Spleen (tissue), 11 donors: ENCODE results near the gene MTA2. TPM values are rescaled to one million over a fixed set of nuclear protein-coding genes. Genes with fewer than 3 reads are reported as not detected.

Experiments used
- DNase-seq: peaks from one replicate; pipeline ENCODE4 v3.0.0-alpha.2; 2020
- H3K27ac ChIP-seq, 8 donors: fragments of 200-600 bp; sonication (generic) in 7 of 8; 1 replicate in 4 of 8; 2 replicates in 4 of 8; pipeline versions ENCODE4 v1.5.0 to v1.8.0; 2016 to 2021; ENCODE audit warnings: inconsistent platforms in 4 of 8, mild to moderate bottlenecking in 4 of 8, moderate library complexity in 1 of 8
- H3K27me3 ChIP-seq, 7 donors: fragments of 200-600 bp; sonication (generic) in 6 of 7; replicated peaks in 1 of 7; 1 replicate in 4 of 7; 2 replicates in 3 of 7; pipeline versions ENCODE4 v1.5.0 to v1.8.0; 2016 to 2021; ENCODE audit warnings: inconsistent platforms in 3 of 7, mild to moderate bottlenecking in 1 of 7
- H3K36me3 ChIP-seq, 6 donors: fragments of 200-600 bp; sonication (generic) in 5 of 6; 1 replicate in 4 of 6; 2 replicates in 2 of 6; pipeline versions ENCODE4 v1.5.0 to v1.8.0; 2016 to 2021; ENCODE audit warnings: inconsistent platforms in 2 of 6
- H3K4me1 ChIP-seq, 6 donors: fragments of 200-600 bp; sonication (generic) in 5 of 6; 1 replicate in 3 of 6; 2 replicates in 3 of 6; pipeline versions ENCODE4 v1.5.0 to v1.8.0; 2016 to 2021; ENCODE audit warnings: inconsistent platforms in 3 of 6
- H3K4me3 ChIP-seq, 8 donors: fragments of 200-600 bp; sonication (generic) in 7 of 8; 1 replicate in 4 of 8; 2 replicates in 4 of 8; pipeline versions ENCODE4 v1.5.0 to v1.8.0; 2016 to 2021; ENCODE audit warnings: inconsistent platforms in 4 of 8, mild to moderate bottlenecking in 4 of 8, moderate library complexity in 2 of 8
- H3K9me3 ChIP-seq, 8 donors: fragments of 200-600 bp; sonication (generic) in 7 of 8; 1 replicate in 4 of 8; 2 replicates in 4 of 8; pipeline versions ENCODE4 v1.5.0 to v1.8.0; 2016 to 2021; ENCODE audit warnings: inconsistent platforms in 4 of 8
- POLR2A ChIP-seq, 3 donors: fragments of 450-650 bp; IDR thresholded peaks; one replicate each; pipeline ENCODE4 v1.5.1; 2017; ENCODE audit warnings: antibody characterized with exemption in 3 of 3, mild to moderate bottlenecking in 1 of 3
- POLR2AphosphoS5 ChIP-seq, 3 donors: sonication (generic); formaldehyde crosslinking; IDR thresholded peaks; one replicate each; pipeline ENCODE4 v1.5.1; 2017; ENCODE audit warnings: antibody characterized with exemption in 3 of 3
- WGBS, 5 donors: extraction: QIAGEN DNeasy Blood & Tissue Kit in 3 of 5; methylation state at CpG; one replicate each; pipeline versions ENCODE4 v1.1.5 to v1.1.7; 2013 to 2018; 5-methylcytosine and 5-hydroxymethylcytosine counted together
- intact Hi-C: fragments of 100-400 bp; cut with DNase I; formaldehyde crosslinking; loops from one replicate; pipeline ENCODE4 v1.15.0; 2023; ENCODE audit warnings: low total_unique reads
- polyA plus RNA-seq, 3 donors: library from polyadenylated mRNA; stranded (reverse); fragments of 200-250 nt; gene quantifications; one replicate each; pipeline ENCODE4 v1.2.1, GENCODE V29; 2013
- total RNA-seq, 7 donors: library from RNA; depleted of rRNA in 3 of 7; stranded (reverse); fragments of >200 nt in 3 of 7; fragmentation: NEBNext Ultra II Directional in 4 of 7; extraction: Animal tissue kit (Norgen Biotek cat#: 25700) in 4 of 7; gene quantifications; one replicate each; pipeline versions ENCODE4 v1.1.0 to v1.2.1, GENCODE V29; 2016 to 2021
- TF ChIP-seq, protein P1 (sequence below), 11 experiments: fragments of 200-600 bp in 7 of 11; fragments of 450-650 bp in 4 of 11; sonication (generic) in 4 of 11; IDR thresholded peaks in 8 of 11; conservative IDR thresholded peaks in 3 of 11; 1 replicate in 7 of 11; 2 replicates in 4 of 11; pipeline versions ENCODE4 v1.4.0 to v1.8.0; 2016 to 2021; ENCODE audit warnings: antibody characterized with exemption in 11 of 11, inconsistent platforms in 4 of 11, mild to moderate bottlenecking in 1 of 11
- donor health status: healthy with polysubstance abuse.
- donor health status: DM: no; HTN: no; CAD: no; lungs with moderate emphysema.
- donor health status: DM: no; HTN: no; CAD: no.
- donor health status: Bipolar disorder and iron deficiency.
- donor health status: healthy.
- donor health status: DM: no; HTN: no; CAD: no.
- donor health status: DM: yes; HTN: yes; CAD: no.

The MTA2 gene
- total and polyA plus RNA-seq, 10 donors, result 55.3 to 154 (median 111) TPM

DNA sequence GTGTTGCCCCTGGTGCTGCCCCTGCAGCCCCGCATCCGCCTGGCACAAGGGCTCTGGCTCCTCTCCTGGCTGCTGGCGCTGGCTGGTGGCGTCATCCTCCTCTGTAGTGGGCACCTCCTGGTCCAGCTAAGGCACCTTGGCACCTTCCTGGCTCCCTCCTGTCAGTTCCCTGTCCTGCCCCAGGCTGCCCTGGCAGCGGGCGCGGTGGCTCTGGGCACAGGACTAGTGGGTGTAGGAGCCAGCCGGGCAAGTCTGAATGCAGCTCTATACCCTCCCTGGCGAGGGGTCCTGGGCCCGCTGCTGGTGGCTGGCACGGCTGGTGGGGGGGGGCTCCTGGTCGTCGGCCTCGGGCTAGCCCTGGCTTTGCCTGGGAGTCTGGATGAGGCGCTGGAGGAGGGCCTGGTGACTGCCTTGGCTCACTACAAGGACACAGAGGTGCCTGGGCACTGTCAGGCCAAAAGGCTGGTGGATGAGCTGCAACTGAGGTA lies 11.7 kb upstream of the MTA2 start:
- Histone ChIP-seq H3K4me3 (peak overlapping the region in 6 of 8 donors; percentile 55 to 86 (median 74)), H3K36me3 (peaks cover 0 to 69% (median 35%) of the 10 kb centered on the region in 6 donors), H3K27ac (peak overlapping the region; percentile 95 to 99 (median 98)), H3K9me3 (no peaks in the 10 kb centered on the region), H3K4me1 (peaks cover 16 to 68% (median 47%) of the 10 kb centered on the region in 6 donors), H3K27me3 (no peaks in the 10 kb centered on the region)
- WGBS, 5 donors, result 41 to 73% (median 69%) methylated on average over 5 to 15 of the region's 15 CpGs
- DNase-seq, result no peak
- intact Hi-C loops, result no loop called here
- peak in 2 of 3 donors; percentile 3 to 66 for TF ChIP-seq POLR2AphosphoS5 (IDR thresholded peaks at IDR 0.05)
- TF ChIP-seq, protein P1, sequence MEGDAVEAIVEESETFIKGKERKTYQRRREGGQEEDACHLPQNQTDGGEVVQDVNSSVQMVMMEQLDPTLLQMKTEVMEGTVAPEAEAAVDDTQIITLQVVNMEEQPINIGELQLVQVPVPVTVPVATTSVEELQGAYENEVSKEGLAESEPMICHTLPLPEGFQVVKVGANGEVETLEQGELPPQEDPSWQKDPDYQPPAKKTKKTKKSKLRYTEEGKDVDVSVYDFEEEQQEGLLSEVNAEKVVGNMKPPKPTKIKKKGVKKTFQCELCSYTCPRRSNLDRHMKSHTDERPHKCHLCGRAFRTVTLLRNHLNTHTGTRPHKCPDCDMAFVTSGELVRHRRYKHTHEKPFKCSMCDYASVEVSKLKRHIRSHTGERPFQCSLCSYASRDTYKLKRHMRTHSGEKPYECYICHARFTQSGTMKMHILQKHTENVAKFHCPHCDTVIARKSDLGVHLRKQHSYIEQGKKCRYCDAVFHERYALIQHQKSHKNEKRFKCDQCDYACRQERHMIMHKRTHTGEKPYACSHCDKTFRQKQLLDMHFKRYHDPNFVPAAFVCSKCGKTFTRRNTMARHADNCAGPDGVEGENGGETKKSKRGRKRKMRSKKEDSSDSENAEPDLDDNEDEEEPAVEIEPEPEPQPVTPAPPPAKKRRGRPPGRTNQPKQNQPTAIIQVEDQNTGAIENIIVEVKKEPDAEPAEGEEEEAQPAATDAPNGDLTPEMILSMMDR (IDR thresholded peaks at IDR 0.05 in 8 of 11, conservative IDR thresholded peaks at IDR 0.05 in 3 of 11), result no peak

DNA sequence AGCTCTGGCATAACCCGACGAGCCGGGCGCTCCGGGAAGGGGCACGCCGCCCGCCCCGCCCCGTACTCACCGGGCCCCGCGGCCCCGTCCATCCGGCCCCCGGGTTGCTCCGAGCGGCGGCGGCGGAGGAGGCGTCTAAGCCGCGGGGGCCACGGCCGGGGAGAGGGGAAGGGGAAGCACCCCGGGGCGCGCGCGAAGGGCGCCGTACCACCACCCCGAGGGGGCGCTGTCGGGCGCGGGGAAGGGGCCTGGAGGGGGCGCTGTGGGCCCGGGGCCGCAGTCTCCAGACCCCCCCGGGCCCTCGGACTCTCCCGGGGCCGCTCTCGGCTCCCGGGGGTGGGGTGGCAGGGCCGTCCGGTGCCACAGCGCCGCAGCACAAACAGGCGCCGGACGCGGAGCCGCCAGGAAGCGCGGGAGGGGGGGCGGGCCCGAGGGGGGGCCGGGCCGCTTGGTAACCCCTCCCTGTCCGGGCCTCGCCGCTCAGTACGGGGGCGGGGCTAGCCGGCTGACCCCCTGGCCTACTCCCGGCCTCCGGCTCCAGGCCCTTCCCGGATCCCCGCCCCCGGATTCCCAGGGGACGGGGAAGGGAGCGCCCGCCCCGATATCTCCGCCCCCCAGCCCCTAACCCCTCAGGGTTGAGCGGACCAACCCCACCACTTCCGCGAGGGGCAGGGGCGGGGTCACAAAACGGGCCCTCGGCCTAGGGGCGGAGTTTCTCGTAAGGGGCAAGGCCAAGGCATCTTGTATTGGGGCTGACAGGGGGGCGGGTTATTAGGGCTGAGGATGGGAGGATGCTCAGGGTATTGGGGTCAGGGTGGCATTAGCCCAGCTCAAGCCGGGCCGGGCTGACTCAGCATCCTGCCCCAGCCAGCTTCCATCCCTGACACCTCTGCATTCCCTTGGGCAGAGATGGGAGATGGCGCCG lies 11.0 kb upstream of the MTA2 start, which contains the start of the genes EML3 and ROM1:
Gene EML3 (minus strand): TSS at position 410 of the 925 bp plus-strand sequence. CDS start 318 bp downstream, at position 92.
Gene ROM1 (plus strand): TSS at position 892 of the 925 bp plus-strand sequence. CDS start 25 bp downstream, at position 917.
- intact Hi-C loops, result no loop called here
- Histone ChIP-seq H3K4me3 (peak within 1 kb of the TSS; percentile 55 to 86 (median 70)), H3K4me1 (peaks cover 16 to 75% (median 52%) of the 10 kb centered on the region in 6 donors), H3K27ac (peak within 1 kb of the TSS; percentile 95 to 99 (median 98)), H3K9me3 (no peaks in the 10 kb centered on the region), H3K27me3 (no peaks in the 10 kb centered on the region), H3K36me3 (peaks cover 0 to 70% (median 39%) of the 10 kb centered on the region in 6 donors)
- TF ChIP-seq, protein P1 (IDR thresholded peaks at IDR 0.05 in 8 of 11, conservative IDR thresholded peaks at IDR 0.05 in 3 of 11), result peak; percentile 56 to 98 (median 95)
- TF ChIP-seq POLR2A (IDR thresholded peaks at IDR 0.05), result no peak
- TF ChIP-seq POLR2AphosphoS5 (IDR thresholded peaks at IDR 0.05), result peak; percentile 62 to 85 (median 77)
- DNase-seq, result peak; percentile 98
- 3 to 7% (median 4%) methylated on average over 28 to 91 of the region's 91 CpGs for WGBS, 5 donors

DNA sequence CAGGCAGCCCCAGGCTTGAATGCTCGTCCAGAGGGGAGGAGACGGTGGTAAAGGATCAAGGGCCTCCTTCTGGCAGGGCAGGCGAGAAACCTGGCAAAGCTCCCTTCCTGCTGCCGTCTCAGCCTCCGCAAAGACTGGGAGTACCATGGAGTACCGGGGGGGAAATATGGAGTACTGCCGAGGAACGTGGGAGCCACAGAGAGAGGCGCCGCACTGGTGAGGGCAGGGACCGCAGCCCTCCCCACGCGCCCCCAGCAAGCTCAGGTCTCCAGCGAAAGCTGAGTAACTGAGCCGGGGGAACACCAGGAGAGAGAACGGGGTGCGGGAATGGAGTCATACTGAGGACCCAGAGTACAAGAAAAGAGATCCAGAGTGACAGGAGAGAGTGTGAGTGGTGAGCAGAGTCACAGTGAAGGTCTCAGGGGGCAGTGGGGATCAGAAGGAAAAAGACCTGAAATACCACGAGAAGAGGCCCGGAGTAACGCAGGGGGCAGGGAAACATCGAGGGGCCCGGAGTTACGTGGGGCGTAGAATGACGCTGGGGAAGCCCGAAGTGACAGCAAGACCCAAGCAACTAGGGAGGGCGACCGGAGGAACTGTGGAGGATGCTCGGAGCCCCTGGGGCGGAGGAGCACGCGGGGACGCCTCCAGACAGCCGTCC lies 10.2 kb upstream of the MTA2 start:
- WGBS, 5 donors, result 1% methylated on average over 34 of the region's 34 CpGs
- peak; percentile 84 for DNase-seq
- intact Hi-C loops, result no loop called here
- Histone ChIP-seq H3K9me3 (no peaks in the 10 kb centered on the region), H3K36me3 (peaks cover 0 to 70% (median 35%) of the 10 kb centered on the region in 6 donors), H3K27ac (peak overlapping the region; percentile 95 to 99 (median 98)), H3K27me3 (no peaks in the 10 kb centered on the region), H3K4me1 (peaks cover 16 to 83% (median 57%) of the 10 kb centered on the region in 6 donors), H3K4me3 (peak overlapping the region; percentile 55 to 86 (median 70))
- TF ChIP-seq POLR2A (IDR thresholded peaks at IDR 0.05) (no peak), POLR2AphosphoS5 (IDR thresholded peaks at IDR 0.05) (peak in 2 of 3 donors; percentile 11 to 25)
- TF ChIP-seq, protein P1 (IDR thresholded peaks at IDR 0.05 in 8 of 11, conservative IDR thresholded peaks at IDR 0.05 in 3 of 11), result peak in 1 of 11 experiments; percentile 5
